Colonic mucosa (tissue), 4 donors: ENCODE data around the gene TNPO1. TPM values are rescaled to one million over a fixed set of nuclear protein-coding genes. Genes with fewer than 3 reads are reported as not detected.
"Not testable (repeated sequence)": the region's sequence is repeated elsewhere in the genome, so short reads cannot be mapped to it uniquely, and the experiment has no call there.

Source experiments
- DNase-seq: peaks from one replicate; pipeline ENCODE4 v3.0.0-alpha.2; 2020
- H3K27ac ChIP-seq: fragments of 200-600 bp; one replicate; pipeline ENCODE4 v1.8.0; 2021
- H3K27me3 ChIP-seq: fragments of 200-600 bp; one replicate; pipeline ENCODE4 v1.8.0; 2021
- H3K36me3 ChIP-seq: fragments of 200-600 bp; one replicate; pipeline ENCODE4 v1.8.0; 2021
- H3K4me1 ChIP-seq: fragments of 200-600 bp; one replicate; pipeline ENCODE4 v1.8.0; 2021; ENCODE audit warnings: mild to moderate bottlenecking
- H3K4me3 ChIP-seq: fragments of 200-600 bp; one replicate; pipeline ENCODE4 v1.8.0; 2021
- H3K9ac ChIP-seq, 2 donors: one replicate each; pipeline ENCODE4 v1.7.0; 2013; ENCODE audit warnings: control low read depth in 2 of 2, low read depth in 2 of 2, low read length in 2 of 2
- H3K9me3 ChIP-seq: fragments of 200-600 bp; one replicate; pipeline ENCODE4 v1.8.0; 2021
- CTCF ChIP-seq: fragments of 200-600 bp; IDR thresholded peaks from one replicate; pipeline ENCODE4 v1.8.0; 2022; ENCODE audit warnings: antibody characterized with exemption, mild to moderate bottlenecking
- intact Hi-C: fragments of 100-400 bp; cut with DNase I; formaldehyde crosslinking; loops from one replicate; pipeline ENCODE4 v1.14.1; 2022
- total RNA-seq, 2 donors: library from RNA; stranded (reverse); fragmentation: NEBNext Ultra II Directional in 1 of 2; extraction: Animal tissue kit (Norgen Biotek cat#: 25700) in 1 of 2; gene quantifications; one replicate each; pipeline ENCODE4 v1.2.1, GENCODE V29; 2021
- donor health status: healthy.
- donor health status: DM: no; HTN: no; CAD: no.
- donor health status: DM: no; HTN: no; CAD: no.

The TNPO1 gene
- total RNA-seq, 2 donors from 2014 or later: 78.0 to 89.9 TPM

- Histone ChIP-seq H3K9me3 (no peaks in the 10 kb centered on the region), H3K9ac (no peak overlapping the region), H3K27ac (no peak overlapping the region), H3K27me3 (no peaks in the 10 kb centered on the region), H3K4me3 (no peak overlapping the region), H3K36me3 (no peaks in the 10 kb centered on the region), H3K4me1 (no peaks in the 10 kb centered on the region)
- intact Hi-C loops: no loop called here
- TF ChIP-seq CTCF: no peak
- no peak for DNase-seq
Measured at GRCh38 chr5:72922422-72922821, 106.0 kb downstream of the TNPO1 start.

- Histone ChIP-seq H3K9ac (no peak overlapping the region), H3K27ac (no peak overlapping the region), H3K36me3 (no peaks in the 10 kb centered on the region), H3K4me1 (no peaks in the 10 kb centered on the region), H3K27me3 (no peaks in the 10 kb centered on the region), H3K9me3 (no peaks in the 10 kb centered on the region), H3K4me3 (no peak overlapping the region)
- TF ChIP-seq CTCF: no peak
- DNase-seq: no peak
- intact Hi-C loops: no loop called here
Measured at GRCh38 chr5:72925336-72926010, 109.0 kb downstream of the TNPO1 start.

GRCh38 chr5:72932686-72933085 is 116.2 kb downstream of the TNPO1 start:
- intact Hi-C loops, H3K36me3 ChIP-seq, H3K27me3 ChIP-seq, H3K9me3 ChIP-seq, DNase-seq, H3K4me3 ChIP-seq, H3K9ac ChIP-seq, H3K27ac ChIP-seq, H3K4me1 ChIP-seq: not testable (repeated sequence)

GRCh38 chr5:72934953-72935725 is 118.7 kb downstream of the TNPO1 start:
- H3K4me3 ChIP-seq, H3K27me3 ChIP-seq, H3K36me3 ChIP-seq, H3K27ac ChIP-seq, H3K9me3 ChIP-seq, DNase-seq, H3K9ac ChIP-seq, H3K4me1 ChIP-seq, intact Hi-C loops: not testable (repeated sequence)

- no peak overlapping the region for H3K4me3 ChIP-seq
- H3K27ac ChIP-seq: no peak overlapping the region
- H3K36me3 ChIP-seq: no peaks in the 10 kb centered on the region
- intact Hi-C loops: no loop called here
- H3K27me3 ChIP-seq: no peaks in the 10 kb centered on the region
- no peak overlapping the region for H3K9ac ChIP-seq
- no peak for DNase-seq
- H3K9me3 ChIP-seq: no peaks in the 10 kb centered on the region
- H3K4me1 ChIP-seq: no peaks in the 10 kb centered on the region
- TF ChIP-seq CTCF: no peak
Measured at GRCh38 chr5:72936893-72937292, 120.4 kb downstream of the TNPO1 start.

GRCh38 chr5:72937517-72938061 is 121.1 kb downstream of the TNPO1 start:
- Histone ChIP-seq H3K9ac (no peak overlapping the region), H3K27me3 (no peaks in the 10 kb centered on the region), H3K36me3 (no peaks in the 10 kb centered on the region), H3K9me3 (no peaks in the 10 kb centered on the region), H3K4me1 (no peaks in the 10 kb centered on the region), H3K4me3 (no peak overlapping the region), H3K27ac (peak overlapping the region; percentile 42)
- no peak for DNase-seq
- no peak for TF ChIP-seq CTCF
- intact Hi-C loops: no loop called here
